Esophagus muscularis mucosa (tissue), 4 donors: ENCODE measurements around the gene NOXA1. TPM values are rescaled to one million over a fixed set of nuclear protein-coding genes. Genes with fewer than 3 reads are reported as not detected.

Source experiments
- DNase-seq: peaks from one replicate; pipeline ENCODE4 v3.0.0-alpha.2; 2017; ENCODE audit errors: extremely low spot score
- H3K27ac ChIP-seq, 4 donors: fragments of 200-600 bp; sonication (generic); replicated peaks in 1 of 4; 1 replicate in 3 of 4; 2 replicates in 1 of 4; pipeline ENCODE4 v1.5.1; 2016 to 2019; ENCODE audit warnings: mild to moderate bottlenecking in 1 of 4
- H3K27me3 ChIP-seq, 4 donors: fragments of 200-600 bp; sonication (generic); one replicate each; pipeline versions ENCODE4 v1.5.1 to v1.6.0; 2016 to 2019
- H3K36me3 ChIP-seq, 4 donors: fragments of 200-600 bp; sonication (generic); one replicate each; pipeline ENCODE4 v1.5.1; 2016 to 2019
- H3K4me1 ChIP-seq, 4 donors: fragments of 200-600 bp; sonication (generic); one replicate each; pipeline ENCODE4 v1.5.1; 2016 to 2019
- H3K4me3 ChIP-seq, 4 donors: fragments of 200-600 bp; sonication (generic); 1 replicate in 2 of 4; 2 replicates in 2 of 4; pipeline ENCODE4 v1.5.1; 2016 to 2019; ENCODE audit warnings: mild to moderate bottlenecking in 4 of 4, moderate library complexity in 1 of 4
- H3K9me3 ChIP-seq, 4 donors: fragments of 200-600 bp; sonication (generic); 1 replicate in 3 of 4; 2 replicates in 1 of 4; pipeline ENCODE4 v1.5.1; 2016 to 2019
- EP300 ChIP-seq: sonication (generic); formaldehyde crosslinking; IDR thresholded peaks from one replicate; pipeline ENCODE4 v1.6.1; 2017; ENCODE audit warnings: antibody characterized with exemption
- POLR2A ChIP-seq: fragments of 450-650 bp; IDR thresholded peaks from one replicate; pipeline ENCODE4 v1.6.1; 2017; ENCODE audit warnings: antibody characterized with exemption, moderate library complexity, mild to moderate bottlenecking, low read depth
- POLR2AphosphoS5 ChIP-seq, 2 donors: sonication (generic); formaldehyde crosslinking; IDR thresholded peaks; one replicate each; pipeline ENCODE4 v1.6.1; 2017; ENCODE audit warnings: antibody characterized with exemption in 2 of 2
- WGBS: methylation state at CpG from one replicate; pipeline ENCODE4 v1.1.5; 2018; 5-methylcytosine and 5-hydroxymethylcytosine counted together
- intact Hi-C: fragments of 100-400 bp; cut with DNase I; formaldehyde crosslinking; loops from one replicate; pipeline ENCODE4 v1.15.1; 2023
- total RNA-seq, 4 donors: library from RNA; depleted of rRNA; stranded (reverse); fragments of >200 nt; gene quantifications; one replicate each; pipeline versions ENCODE4 v1.1.0 to v1.2.1, GENCODE V29; 2016
- TF ChIP-seq, protein P1 (sequence below), 3 experiments: fragments of 200-600 bp in 2 of 3; fragments of 450-650 bp in 1 of 3; sonication (generic) in 2 of 3; IDR thresholded peaks; one replicate each; pipeline ENCODE4 v1.5.1; 2017 to 2019; ENCODE audit warnings: antibody characterized with exemption in 3 of 3, mild to moderate bottlenecking in 2 of 3, moderate library complexity in 1 of 3

The NOXA1 gene
- total RNA-seq, 4 donors from 2014 or later = 2.1 to 4.0 (median 3.0) TPM

DNA sequence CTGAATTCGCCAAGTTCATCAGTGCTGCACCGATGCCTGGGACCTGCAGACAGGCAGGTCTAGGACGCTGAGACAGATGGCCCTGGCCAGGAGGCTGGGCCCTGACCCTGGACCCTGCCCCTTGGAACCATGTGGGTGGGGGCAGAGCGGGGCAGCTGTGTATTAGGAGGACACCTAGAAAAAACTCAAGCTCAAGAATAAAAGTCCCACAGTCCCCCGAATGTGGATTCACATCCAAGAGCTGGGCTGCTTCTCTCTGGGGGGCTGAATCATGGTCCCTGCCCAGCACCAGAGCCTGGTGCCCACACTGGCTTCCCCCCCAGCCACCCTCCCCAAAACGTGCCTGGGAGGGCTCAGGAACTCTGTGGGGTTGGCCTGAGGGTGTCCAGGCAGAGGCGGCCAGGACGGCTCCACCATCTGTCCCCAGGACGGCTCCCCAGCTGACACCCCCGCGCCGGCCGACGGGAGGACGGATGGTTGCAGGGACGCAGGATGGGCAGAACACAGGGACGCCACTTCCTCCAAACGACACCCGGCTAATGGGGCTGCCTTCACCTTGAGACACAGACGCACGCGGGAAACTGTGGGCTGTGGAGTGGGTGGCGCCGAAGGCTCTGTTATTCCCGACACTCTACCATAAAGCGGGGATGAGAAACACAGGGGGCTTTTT, 35.2 kb upstream of the NOXA1 start:
- peaks cover 14 to 19% (median 15%) of the 10 kb centered on the region in 4 donors for H3K4me1 ChIP-seq
- WGBS = 79% methylated on average over 18 of the region's 26 CpGs
- peaks cover 0 to 52% (median 27%) of the 10 kb centered on the region in 4 donors for H3K36me3 ChIP-seq
- DNase-seq = no peak
- intact Hi-C loops = no loop called here
- H3K27ac ChIP-seq = peak overlapping the region in 3 of 4 donors; percentile 44 to 68 (median 62)
- no peaks in the 10 kb centered on the region for H3K27me3 ChIP-seq
- no peak overlapping the region for H3K4me3 ChIP-seq
- H3K9me3 ChIP-seq = no peaks in the 10 kb centered on the region
- TF ChIP-seq, protein P1, sequence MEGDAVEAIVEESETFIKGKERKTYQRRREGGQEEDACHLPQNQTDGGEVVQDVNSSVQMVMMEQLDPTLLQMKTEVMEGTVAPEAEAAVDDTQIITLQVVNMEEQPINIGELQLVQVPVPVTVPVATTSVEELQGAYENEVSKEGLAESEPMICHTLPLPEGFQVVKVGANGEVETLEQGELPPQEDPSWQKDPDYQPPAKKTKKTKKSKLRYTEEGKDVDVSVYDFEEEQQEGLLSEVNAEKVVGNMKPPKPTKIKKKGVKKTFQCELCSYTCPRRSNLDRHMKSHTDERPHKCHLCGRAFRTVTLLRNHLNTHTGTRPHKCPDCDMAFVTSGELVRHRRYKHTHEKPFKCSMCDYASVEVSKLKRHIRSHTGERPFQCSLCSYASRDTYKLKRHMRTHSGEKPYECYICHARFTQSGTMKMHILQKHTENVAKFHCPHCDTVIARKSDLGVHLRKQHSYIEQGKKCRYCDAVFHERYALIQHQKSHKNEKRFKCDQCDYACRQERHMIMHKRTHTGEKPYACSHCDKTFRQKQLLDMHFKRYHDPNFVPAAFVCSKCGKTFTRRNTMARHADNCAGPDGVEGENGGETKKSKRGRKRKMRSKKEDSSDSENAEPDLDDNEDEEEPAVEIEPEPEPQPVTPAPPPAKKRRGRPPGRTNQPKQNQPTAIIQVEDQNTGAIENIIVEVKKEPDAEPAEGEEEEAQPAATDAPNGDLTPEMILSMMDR (IDR thresholded peaks at IDR 0.05) = no peak
- no peak for TF ChIP-seq POLR2AphosphoS5 (IDR thresholded peaks at IDR 0.05)
- no peak for TF ChIP-seq POLR2A
- no peak for TF ChIP-seq EP300

DNA sequence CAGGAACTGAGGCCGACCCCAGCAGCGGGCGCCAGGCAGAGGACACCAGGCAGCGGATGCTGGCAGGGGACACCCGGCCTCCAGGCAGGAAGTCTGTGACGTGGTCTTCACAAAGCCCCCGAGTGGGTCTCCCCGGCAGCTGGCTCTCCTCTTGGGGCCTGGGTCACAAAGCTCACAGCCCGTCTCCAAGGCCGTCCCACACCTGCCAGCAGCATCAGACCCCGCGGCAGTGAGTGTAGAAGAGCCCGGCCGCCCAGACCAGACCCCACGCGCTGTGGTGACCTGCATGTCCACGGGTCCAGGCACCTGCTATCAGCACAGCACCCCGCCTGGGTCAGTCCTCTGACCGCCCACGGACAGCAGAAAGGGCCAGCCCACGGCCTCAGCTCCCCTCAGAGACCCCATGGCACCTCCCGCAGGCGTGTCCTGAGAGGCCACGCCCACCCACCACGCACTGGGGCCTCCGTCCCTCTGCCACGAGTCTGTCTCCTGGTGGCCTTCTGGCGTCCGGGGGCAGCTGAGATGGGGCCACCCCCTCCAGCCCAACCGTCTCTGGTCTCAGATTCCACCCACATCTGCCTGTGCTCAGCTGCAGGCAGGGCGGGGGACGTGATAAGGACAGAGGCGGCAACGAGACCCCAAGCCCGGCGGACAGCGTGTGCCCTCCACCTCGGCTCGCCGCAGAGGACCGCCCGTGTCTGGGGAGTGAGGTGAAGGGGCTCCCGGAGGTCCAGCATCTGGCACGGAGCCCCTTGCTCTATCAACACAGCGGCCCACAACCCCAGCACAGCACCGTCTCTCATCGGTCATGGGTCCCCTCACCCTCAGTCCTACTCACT, 34.4 kb upstream of the NOXA1 start:
- no peak overlapping the region for H3K27ac ChIP-seq
- peaks cover 0 to 60% (median 31%) of the 10 kb centered on the region in 4 donors for H3K36me3 ChIP-seq
- no peak for TF ChIP-seq POLR2AphosphoS5 (IDR thresholded peaks at IDR 0.05)
- no peak for TF ChIP-seq EP300
- TF ChIP-seq POLR2A = no peak
- TF ChIP-seq, protein P1 (IDR thresholded peaks at IDR 0.05) = no peak
- H3K9me3 ChIP-seq = no peaks in the 10 kb centered on the region
- DNase-seq = no peak
- H3K4me1 ChIP-seq = peaks cover 14 to 19% (median 15%) of the 10 kb centered on the region in 4 donors
- 87% methylated on average over 28 of the region's 47 CpGs for WGBS
- intact Hi-C loops = no loop called here
- H3K27me3 ChIP-seq = no peaks in the 10 kb centered on the region
- no peak overlapping the region for H3K4me3 ChIP-seq

DNA sequence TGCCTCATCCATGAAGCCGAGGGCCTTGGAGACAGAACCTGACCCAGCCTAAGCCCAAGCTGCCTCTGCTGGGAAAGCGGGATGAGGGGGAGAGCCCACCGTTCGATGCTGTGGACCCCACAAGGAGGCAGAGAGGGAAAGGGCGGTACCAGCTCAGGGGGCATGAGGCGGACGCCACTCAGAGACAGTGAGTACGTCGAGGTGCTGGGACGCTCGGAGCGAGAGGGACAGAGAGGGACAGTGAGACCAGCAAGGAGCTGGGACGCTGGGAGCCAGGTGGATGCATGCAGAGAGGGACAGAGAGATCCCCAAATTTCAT, 33.8 kb upstream of the NOXA1 start:
- WGBS = 97% methylated on average over 13 of the region's 13 CpGs
- H3K4me1 ChIP-seq = peaks cover 14 to 19% (median 15%) of the 10 kb centered on the region in 4 donors
- H3K27ac ChIP-seq = no peak overlapping the region
- TF ChIP-seq POLR2AphosphoS5 (IDR thresholded peaks at IDR 0.05) (no peak), POLR2A (no peak), EP300 (no peak)
- TF ChIP-seq, protein P1 (IDR thresholded peaks at IDR 0.05) = no peak
- H3K9me3 ChIP-seq = no peaks in the 10 kb centered on the region
- no peak for DNase-seq
- intact Hi-C loops = no loop called here
- H3K36me3 ChIP-seq = peaks cover 0 to 61% (median 31%) of the 10 kb centered on the region in 4 donors
- H3K4me3 ChIP-seq = no peak overlapping the region
- H3K27me3 ChIP-seq = no peaks in the 10 kb centered on the region

DNA sequence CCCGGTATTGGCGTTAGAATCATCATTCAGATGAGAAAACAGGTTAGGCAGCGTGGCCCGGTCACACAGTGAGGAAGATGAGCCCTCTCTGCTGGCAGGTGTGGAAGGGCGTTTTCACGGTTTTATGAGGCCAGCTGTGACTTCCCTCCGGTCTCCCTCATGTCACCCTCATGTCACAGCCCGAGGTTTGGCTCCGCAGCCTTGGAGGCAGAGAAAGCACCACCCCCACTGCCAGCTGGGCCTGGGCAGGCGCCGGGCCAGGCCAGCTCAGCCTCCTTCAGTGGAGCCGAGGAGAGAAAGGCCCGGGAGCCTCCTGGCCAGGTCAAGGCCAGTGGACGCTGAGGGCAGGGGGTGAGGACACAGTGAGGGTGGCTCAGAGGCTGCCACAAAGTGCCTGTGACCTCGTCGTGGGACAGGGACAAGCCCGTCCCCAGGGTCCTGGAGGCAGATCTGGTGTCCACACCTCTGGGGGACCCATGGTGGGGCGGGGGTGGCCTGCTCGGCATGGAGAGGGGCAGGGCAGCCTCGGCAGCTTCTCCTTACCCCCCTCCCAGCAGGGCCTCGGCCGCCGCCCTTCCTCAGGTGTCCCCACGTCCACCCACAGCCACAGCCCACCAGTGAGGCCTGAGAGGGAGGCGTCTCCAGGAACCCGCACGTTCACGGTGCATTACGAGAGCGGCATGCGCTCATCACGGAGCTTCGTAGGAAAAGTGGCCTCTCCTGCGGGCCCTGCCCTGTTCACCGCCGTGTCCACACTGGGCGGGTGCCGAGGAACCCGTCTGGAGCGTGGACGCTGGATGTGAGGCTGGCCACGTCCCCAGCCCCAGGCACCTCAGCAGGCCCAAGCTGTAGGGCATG, 32.4 kb upstream of the NOXA1 start:
- TF ChIP-seq EP300 (no peak), POLR2A (no peak), POLR2AphosphoS5 (IDR thresholded peaks at IDR 0.05) (no peak)
- TF ChIP-seq, protein P1 (IDR thresholded peaks at IDR 0.05) = no peak
- Histone ChIP-seq H3K36me3 (peaks cover 0 to 63% (median 34%) of the 10 kb centered on the region in 4 donors), H3K27me3 (no peaks in the 10 kb centered on the region), H3K27ac (peak overlapping the region; percentile 38 to 73 (median 58)), H3K9me3 (no peaks in the 10 kb centered on the region), H3K4me1 (peaks cover 14 to 19% (median 15%) of the 10 kb centered on the region in 4 donors), H3K4me3 (peak overlapping the region in 1 of 4 donors; percentile 14)
- no peak for DNase-seq
- WGBS = 85% methylated on average over 33 of the region's 42 CpGs
- intact Hi-C loops = no loop called here
